Stimulated activated CD4-positive, alpha-beta T cell treated with anti-CD3 and anti-CD28 coated beads, Interleukin-1b, Interleukin-23, amount 100 ng/mL, for 48 hours (primary cell): ENCODE results near the gene RARB.

Experiments used
- DNase-seq: peaks from one replicate; pipeline ENCODE4 v3.0.0-alpha.2; 2020

Gene RARB

GRCh38 chr3:25619382-25619781 is 191.3 kb downstream of the RARB start:
- DNase-seq = no peak

GRCh38 chr3:25620493-25620892 is 192.4 kb downstream of the RARB start:
- DNase-seq = no peak

- DNase-seq = no peak
These were observed 193.0 kb downstream of the RARB start for GRCh38 chr3:25621087-25621486.

- no peak for DNase-seq
These were observed 203.9 kb downstream of the RARB start for GRCh38 chr3:25631989-25632388.

GRCh38 chr3:25633919-25634318 is 205.9 kb downstream of the RARB start:
- no peak for DNase-seq

- no peak for DNase-seq
These were observed 207.0 kb downstream of the RARB start for GRCh38 chr3:25635038-25635437.
